Astrocyte (in vitro differentiated cells and primary cell): ENCODE results near the gene CACHD1. TPM values are rescaled to one million over a fixed set of nuclear protein-coding genes. Genes with fewer than 3 reads are reported as not detected.

Source experiments
- DNase-seq: peaks from one replicate; pipeline ENCODE4 v3.0.0-alpha.2; 2010; ENCODE audit warnings: low read depth
- FAIRE-seq: peaks from 2 replicates; lab custom pipeline; 2011; peaks lifted over from hg19 to GRCh38; lab: Jason Lieb, UNC
- H2AFZ ChIP-seq: 2 replicates; pipeline ENCODE4 v1.6.0; 2012; ENCODE audit warnings: low read depth, low read length, inconsistent platforms
- H3K27ac ChIP-seq: 2 replicates; pipeline ENCODE4 v1.5.1; 2011; ENCODE audit warnings: low read depth, low read length, inconsistent platforms
- H3K27me3 ChIP-seq: 2 replicates; pipeline ENCODE4 v1.6.0; 2011; ENCODE audit warnings: low read length, inconsistent platforms; ENCODE audit not compliant: insufficient read depth
- H3K36me3 ChIP-seq: 2 replicates; pipeline ENCODE4 v1.5.1; 2011; ENCODE audit warnings: low read length, inconsistent platforms; ENCODE audit not compliant: insufficient read depth
- H3K4me1 ChIP-seq: 2 replicates; pipeline ENCODE4 v1.5.1; 2011; ENCODE audit warnings: low read length, inconsistent platforms; ENCODE audit not compliant: insufficient read depth
- H3K4me2 ChIP-seq: 2 replicates; pipeline ENCODE4 v1.6.0; 2012; ENCODE audit warnings: low read length, inconsistent platforms
- H3K4me3 ChIP-seq: 2 replicates; pipeline ENCODE4 v1.5.1; 2011; ENCODE audit warnings: low read depth, mild to moderate bottlenecking, low read length, inconsistent platforms; ENCODE audit not compliant: insufficient read depth
- H3K79me2 ChIP-seq: 2 replicates; pipeline ENCODE4 v1.6.0; 2012; ENCODE audit warnings: mild to moderate bottlenecking, low read length, inconsistent platforms; ENCODE audit not compliant: insufficient read depth
- H3K9ac ChIP-seq: 2 replicates; pipeline ENCODE4 v1.6.0; 2012; ENCODE audit warnings: mild to moderate bottlenecking, low read length, inconsistent platforms
- H3K9me3 ChIP-seq: 2 replicates; pipeline ENCODE4 v1.5.1; 2012; ENCODE audit warnings: low read depth, mild to moderate bottlenecking, low read length, inconsistent platforms; ENCODE audit not compliant: insufficient read depth
- H4K20me1 ChIP-seq: 2 replicates; pipeline ENCODE4 v1.6.0; 2012; ENCODE audit warnings: low read length, inconsistent platforms; ENCODE audit not compliant: insufficient read depth
- H3K27ac Mint-ChIP-seq: one replicate; pipeline ENCODE4 v1.8.0; 2021; ENCODE audit warnings: mild to moderate bottlenecking, mixed read lengths; ENCODE audit not compliant: unreplicated experiment
- H3K27me3 Mint-ChIP-seq: one replicate; pipeline ENCODE4 v1.8.0; 2021; ENCODE audit warnings: low read depth, mixed read lengths; ENCODE audit not compliant: unreplicated experiment
- H3K36me3 Mint-ChIP-seq: one replicate; pipeline ENCODE4 v1.8.0; 2021; ENCODE audit warnings: low read depth, mixed read lengths; ENCODE audit not compliant: unreplicated experiment
- H3K4me1 Mint-ChIP-seq: one replicate; pipeline ENCODE4 v1.8.0; 2021; ENCODE audit warnings: low read depth, mixed read lengths; ENCODE audit not compliant: unreplicated experiment
- H3K4me3 Mint-ChIP-seq: one replicate; pipeline ENCODE4 v1.8.0; 2021; ENCODE audit warnings: mild to moderate bottlenecking, moderate library complexity, mixed read lengths; ENCODE audit not compliant: unreplicated experiment
- H3K9me3 Mint-ChIP-seq: one replicate; pipeline ENCODE4 v1.8.0; 2021; ENCODE audit warnings: mild to moderate bottlenecking, mixed read lengths; ENCODE audit not compliant: unreplicated experiment
- CTCF ChIP-seq: IDR thresholded peaks from 2 replicates; pipeline ENCODE4 v1.5.1; 2011; ENCODE audit warnings: low read depth, mild to moderate bottlenecking, inconsistent platforms, low read length, moderate library complexity; ENCODE audit not compliant: insufficient read depth
- EZH2 ChIP-seq: IDR thresholded peaks from 2 replicates; pipeline ENCODE4 v1.6.1; 2012; ENCODE audit warnings: mild to moderate bottlenecking, low read length, inconsistent platforms; ENCODE audit not compliant: insufficient read depth
- total RNA-seq: library from RNA; stranded (reverse); gene quantifications from 2 replicates; pipeline ENCODE4 v1.2.1, GENCODE V29; 2021

CACHD1 gene
- total RNA-seq, 1 donor from 2014 or later: 21.2 TPM

- no peaks in the 10 kb centered on the region for H3K27me3 ChIP-seq
- Mint-ChIP-seq H3K4me3 (no peak overlapping the region), H3K36me3 (no peaks in the 10 kb centered on the region), H3K4me1 (peaks cover 24% of the 10 kb centered on the region), H3K9me3 (no peaks in the 10 kb centered on the region), H3K27me3 (no peaks in the 10 kb centered on the region), H3K27ac (no peak overlapping the region)
- no peak overlapping the region for H3K4me2 ChIP-seq
- no peak overlapping the region for H3K4me3 ChIP-seq
- H3K9ac ChIP-seq: no peak overlapping the region
- H4K20me1 ChIP-seq: no peaks in the 10 kb centered on the region
- FAIRE-seq: no peak
- H3K36me3 ChIP-seq: no peaks in the 10 kb centered on the region
- H2AFZ ChIP-seq: no peak overlapping the region
- no peaks in the 10 kb centered on the region for H3K9me3 ChIP-seq
- no peak for DNase-seq
- H3K79me2 ChIP-seq: peaks cover 5% of the 10 kb centered on the region
- no peak overlapping the region for H3K27ac ChIP-seq
- H3K4me1 ChIP-seq: peaks cover 14% of the 10 kb centered on the region
- TF ChIP-seq CTCF (no peak), EZH2 (no peak)
Observed at GRCh38 chr1:64523413-64524337, 53.7 kb downstream of the CACHD1 start.

GRCh38 chr1:64524614-64525013 is 54.7 kb downstream of the CACHD1 start:
- Histone ChIP-seq H2AFZ (no peak overlapping the region), H3K79me2 (peaks cover 5% of the 10 kb centered on the region), H3K36me3 (no peaks in the 10 kb centered on the region), H3K27ac (no peak overlapping the region), H3K9me3 (no peaks in the 10 kb centered on the region), H3K4me2 (no peak overlapping the region), H3K9ac (no peak overlapping the region), H3K4me1 (peaks cover 7% of the 10 kb centered on the region), H4K20me1 (no peaks in the 10 kb centered on the region), H3K4me3 (no peak overlapping the region), H3K27me3 (no peaks in the 10 kb centered on the region)
- TF ChIP-seq EZH2 (no peak), CTCF (no peak)
- FAIRE-seq (no peak), DNase-seq (no peak)
- no peaks in the 10 kb centered on the region for H3K36me3 Mint-ChIP-seq
- H3K27ac Mint-ChIP-seq: no peak overlapping the region
- H3K4me3 Mint-ChIP-seq: no peak overlapping the region
- no peaks in the 10 kb centered on the region for H3K27me3 Mint-ChIP-seq
- no peaks in the 10 kb centered on the region for H3K9me3 Mint-ChIP-seq
- H3K4me1 Mint-ChIP-seq: peaks cover 19% of the 10 kb centered on the region
